SU-DHL-6 (cell line): ENCODE data around the gene KRT78.

Source experiments
- EZH2phosphoT487 ChIP-seq: fragments of 200-600 bp; sonication (generic), shearing (Covaris generic); conservative IDR thresholded peaks from 2 replicates; pipeline ENCODE4 v1.6.1; 2018; ENCODE audit warnings: mild to moderate bottlenecking, antibody characterized with exemption, low read length, moderate library complexity, mixed read lengths
- TF ChIP-seq, protein P1 (sequence below): fragments of 200-600 bp; sonication (generic); IDR thresholded peaks from one replicate; pipeline ENCODE4 v1.5.1; 2017; ENCODE audit warnings: antibody characterized with exemption, mild to moderate bottlenecking, low read length, moderate library complexity; ENCODE audit not compliant: insufficient read depth, poor library complexity, severe bottlenecking

DNA sequence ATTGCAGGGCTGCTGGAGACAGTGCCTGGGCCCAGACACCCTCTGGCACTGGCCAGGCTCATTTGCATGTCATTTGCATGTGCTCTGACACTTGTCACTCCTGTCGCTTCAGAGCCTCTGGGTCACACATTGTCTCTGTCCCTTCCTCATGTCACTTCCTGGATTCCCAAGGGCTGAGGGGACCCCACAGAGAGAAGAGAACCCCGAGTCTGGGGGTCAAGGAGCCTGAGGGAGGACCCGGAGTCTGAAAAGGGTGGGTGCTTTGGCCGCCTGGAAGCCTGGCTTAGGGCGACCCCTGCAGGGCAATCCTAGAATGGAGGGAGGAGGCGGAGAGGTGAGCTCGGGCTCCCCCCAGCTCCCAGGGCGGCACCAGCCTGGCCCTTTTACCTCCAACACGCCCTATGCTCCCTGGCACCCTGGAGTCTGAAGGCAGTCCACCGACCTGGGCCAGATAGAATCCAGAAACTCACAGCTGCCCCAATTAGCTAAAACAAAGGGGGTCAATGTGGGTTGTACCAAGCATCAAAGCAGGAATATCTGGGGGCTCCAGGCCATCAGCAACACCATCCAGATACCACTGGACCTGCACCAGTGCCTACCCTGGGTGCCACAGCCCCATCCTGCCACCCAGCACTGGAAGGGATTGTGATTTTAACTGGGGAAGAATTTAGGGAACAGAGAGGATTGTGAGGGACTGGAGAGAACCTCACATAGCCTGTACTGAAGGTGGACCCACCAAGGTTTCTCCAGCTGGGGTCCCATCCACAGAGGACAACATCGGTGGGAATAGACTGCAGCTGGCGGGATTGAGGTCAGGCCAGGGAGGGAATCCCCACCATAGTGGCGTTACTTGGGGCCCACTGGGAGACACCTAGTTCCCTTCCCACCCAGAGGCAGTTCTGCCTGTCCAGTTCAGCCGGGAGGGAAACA lies 21.8 kb upstream of the KRT78 start:
- TF ChIP-seq, protein P1, sequence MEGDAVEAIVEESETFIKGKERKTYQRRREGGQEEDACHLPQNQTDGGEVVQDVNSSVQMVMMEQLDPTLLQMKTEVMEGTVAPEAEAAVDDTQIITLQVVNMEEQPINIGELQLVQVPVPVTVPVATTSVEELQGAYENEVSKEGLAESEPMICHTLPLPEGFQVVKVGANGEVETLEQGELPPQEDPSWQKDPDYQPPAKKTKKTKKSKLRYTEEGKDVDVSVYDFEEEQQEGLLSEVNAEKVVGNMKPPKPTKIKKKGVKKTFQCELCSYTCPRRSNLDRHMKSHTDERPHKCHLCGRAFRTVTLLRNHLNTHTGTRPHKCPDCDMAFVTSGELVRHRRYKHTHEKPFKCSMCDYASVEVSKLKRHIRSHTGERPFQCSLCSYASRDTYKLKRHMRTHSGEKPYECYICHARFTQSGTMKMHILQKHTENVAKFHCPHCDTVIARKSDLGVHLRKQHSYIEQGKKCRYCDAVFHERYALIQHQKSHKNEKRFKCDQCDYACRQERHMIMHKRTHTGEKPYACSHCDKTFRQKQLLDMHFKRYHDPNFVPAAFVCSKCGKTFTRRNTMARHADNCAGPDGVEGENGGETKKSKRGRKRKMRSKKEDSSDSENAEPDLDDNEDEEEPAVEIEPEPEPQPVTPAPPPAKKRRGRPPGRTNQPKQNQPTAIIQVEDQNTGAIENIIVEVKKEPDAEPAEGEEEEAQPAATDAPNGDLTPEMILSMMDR = peak; percentile 76
- no peak for TF ChIP-seq EZH2phosphoT487
